Stimulated activated naive CD4-positive, alpha-beta T cell treated with Interleukin-2 at 50 U/mL for 16 hours (primary cell): ENCODE results near the gene ITPKB.
A peak's percentile ranks its signal among the peaks of the same experiment; 100 is the strongest.

Experiments
- DNase-seq: peaks from one replicate; lab custom pipeline; 2025; lab: John Stamatoyannopoulos, UW

Gene ITPKB

GRCh38 chr1:226637147-226637935 is 101.7 kb downstream of the ITPKB start:
- DNase-seq = no peak

- DNase-seq = no peak
These were observed 102.3 kb downstream of the ITPKB start for GRCh38 chr1:226636847-226637096.

- peak; percentile 26 for DNase-seq
These were observed 103.6 kb downstream of the ITPKB start for GRCh38 chr1:226635456-226635941.

GRCh38 chr1:226634611-226635246 is 104.4 kb downstream of the ITPKB start:
- no peak for DNase-seq

GRCh38 chr1:226634166-226634588 is 104.9 kb downstream of the ITPKB start:
- peak; percentile 75 for DNase-seq

GRCh38 chr1:226633541-226634165 is 105.4 kb downstream of the ITPKB start:
- no peak for DNase-seq

GRCh38 chr1:226632922-226633351 is 106.1 kb downstream of the ITPKB start:
- DNase-seq = peak; percentile 14

GRCh38 chr1:226632169-226632879 is 106.8 kb downstream of the ITPKB start:
- DNase-seq = no peak

GRCh38 chr1:226631229-226632000 is 107.7 kb downstream of the ITPKB start:
- DNase-seq = no peak

GRCh38 chr1:226630592-226630991 is 108.5 kb downstream of the ITPKB start:
- DNase-seq = no peak

- no peak for DNase-seq
These were observed 109.1 kb downstream of the ITPKB start for GRCh38 chr1:226629896-226630550.

GRCh38 chr1:226629210-226629895 is 109.7 kb downstream of the ITPKB start:
- DNase-seq = no peak

- DNase-seq = no peak
These were observed 110.4 kb downstream of the ITPKB start for GRCh38 chr1:226628612-226629155.

GRCh38 chr1:226627924-226628611 is 111.0 kb downstream of the ITPKB start:
- peak; percentile 21 for DNase-seq

- DNase-seq = no peak
These were observed 111.9 kb downstream of the ITPKB start for GRCh38 chr1:226627050-226627755.

- DNase-seq = peak; percentile 76
These were observed 112.5 kb downstream of the ITPKB start for GRCh38 chr1:226626577-226626956.

- DNase-seq = no peak
These were observed 113.1 kb downstream of the ITPKB start for GRCh38 chr1:226625832-226626576.

- no peak for DNase-seq
These were observed 113.8 kb downstream of the ITPKB start for GRCh38 chr1:226625326-226625725.
